Esophagus squamous epithelium (tissue), 4 donors: ENCODE results near the gene DNAH7.

Experiments used
- POLR2A ChIP-seq, 4 donors: fragments of 450-650 bp; IDR thresholded peaks; one replicate each; pipeline ENCODE4 v1.6.1; 2017; ENCODE audit warnings: antibody characterized with exemption in 4 of 4, mild to moderate bottlenecking in 4 of 4, moderate library complexity in 3 of 4
- TF ChIP-seq, protein P1 (sequence below), 6 experiments: fragments of 450-650 bp in 4 of 6; fragments of 200-600 bp in 2 of 6; sonication (generic) in 2 of 6; IDR thresholded peaks; one replicate each; pipeline ENCODE4 v1.5.1; 2016 to 2019; ENCODE audit warnings: antibody characterized with exemption in 6 of 6, mild to moderate bottlenecking in 4 of 6, moderate library complexity in 4 of 6

DNA sequence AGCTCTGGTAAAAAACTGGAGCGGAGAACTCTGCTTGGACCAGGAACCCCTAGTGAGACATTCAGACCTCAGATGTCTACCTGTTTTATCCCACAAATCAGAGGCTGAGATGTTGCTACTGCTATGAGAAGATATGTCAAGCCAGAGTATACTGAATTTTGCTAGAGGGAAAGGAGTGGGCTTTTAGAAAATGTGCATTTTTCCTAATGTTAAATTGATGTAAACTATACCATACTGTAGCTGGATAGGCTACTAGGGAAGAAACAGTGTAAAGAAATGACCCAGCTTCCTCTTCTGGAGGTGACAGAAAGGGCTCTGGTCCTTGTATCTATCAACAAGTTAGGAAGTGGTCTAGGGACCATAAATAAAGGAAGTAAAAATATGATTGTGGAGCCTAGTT, 346.6 kb downstream of the DNAH7 start:
- TF ChIP-seq, protein P1, sequence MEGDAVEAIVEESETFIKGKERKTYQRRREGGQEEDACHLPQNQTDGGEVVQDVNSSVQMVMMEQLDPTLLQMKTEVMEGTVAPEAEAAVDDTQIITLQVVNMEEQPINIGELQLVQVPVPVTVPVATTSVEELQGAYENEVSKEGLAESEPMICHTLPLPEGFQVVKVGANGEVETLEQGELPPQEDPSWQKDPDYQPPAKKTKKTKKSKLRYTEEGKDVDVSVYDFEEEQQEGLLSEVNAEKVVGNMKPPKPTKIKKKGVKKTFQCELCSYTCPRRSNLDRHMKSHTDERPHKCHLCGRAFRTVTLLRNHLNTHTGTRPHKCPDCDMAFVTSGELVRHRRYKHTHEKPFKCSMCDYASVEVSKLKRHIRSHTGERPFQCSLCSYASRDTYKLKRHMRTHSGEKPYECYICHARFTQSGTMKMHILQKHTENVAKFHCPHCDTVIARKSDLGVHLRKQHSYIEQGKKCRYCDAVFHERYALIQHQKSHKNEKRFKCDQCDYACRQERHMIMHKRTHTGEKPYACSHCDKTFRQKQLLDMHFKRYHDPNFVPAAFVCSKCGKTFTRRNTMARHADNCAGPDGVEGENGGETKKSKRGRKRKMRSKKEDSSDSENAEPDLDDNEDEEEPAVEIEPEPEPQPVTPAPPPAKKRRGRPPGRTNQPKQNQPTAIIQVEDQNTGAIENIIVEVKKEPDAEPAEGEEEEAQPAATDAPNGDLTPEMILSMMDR (IDR thresholded peaks at IDR 0.05) = no peak
- TF ChIP-seq POLR2A (IDR thresholded peaks at IDR 0.05) = no peak
